Pancreas (tissue), 10 donors: ENCODE measurements around the gene SMIM24. TPM values are rescaled to one million over a fixed set of nuclear protein-coding genes. Genes with fewer than 3 reads are reported as not detected.

Source experiments
- ATAC-seq, 4 donors: fragments of 200-7000 bp; cut with Tn5 transposase; one replicate each; pipeline versions ENCODE4 v1.8.0 to v1.9.1; 2020; ENCODE audit warnings: mild to moderate bottlenecking in 4 of 4, moderate library complexity in 4 of 4
- DNase-seq, 6 donors: peaks; one replicate each; pipeline ENCODE4 v3.0.0-alpha.2; 2020
- FAIRE-seq: peaks from 2 replicates; lab custom pipeline; 2012; peaks lifted over from hg19 to GRCh38; lab: Jason Lieb, UNC
- H3K27ac ChIP-seq, 4 donors: fragments of 200-600 bp; sonication (generic); 1 replicate in 3 of 4; 2 replicates in 1 of 4; pipeline versions ENCODE4 v1.5.0 to v1.8.0; 2020
- H3K27me3 ChIP-seq, 4 donors: fragments of 200-600 bp; one replicate each; pipeline ENCODE4 v1.8.0; 2021
- H3K36me3 ChIP-seq, 3 donors: fragments of 200-600 bp; sonication (generic) in 1 of 3; one replicate each; pipeline versions ENCODE4 v1.5.0 to v1.8.0; 2020 to 2021
- H3K4me1 ChIP-seq, 3 donors: fragments of 200-600 bp; one replicate each; pipeline ENCODE4 v1.8.0; 2021
- H3K4me3 ChIP-seq, 4 donors: fragments of 200-600 bp; sonication (generic) in 2 of 4; one replicate each; pipeline versions ENCODE4 v1.5.0 to v1.8.0; 2020 to 2021
- H3K9me3 ChIP-seq, 4 donors: fragments of 200-600 bp; one replicate each; pipeline ENCODE4 v1.8.0; 2021
- WGBS, 2 donors: extraction: QIAGEN DNeasy Blood & Tissue Kit; methylation state at CpG; one replicate each; pipeline ENCODE4 v1.1.7; 2013; 5-methylcytosine and 5-hydroxymethylcytosine counted together
- intact Hi-C, 3 donors: fragments of 100-400 bp; cut with DNase I; formaldehyde crosslinking; loops; one replicate each; pipeline versions ENCODE4 v1.11.1 to v1.14.2; 2022
- polyA plus RNA-seq, 2 donors: library from polyadenylated mRNA; stranded (reverse); fragments of 200-250 nt; gene quantifications; one replicate each; pipeline ENCODE4 v1.2.3, GENCODE V29; 2013
- total RNA-seq, 6 donors: library from RNA; stranded (reverse); fragmentation: NEBNext Ultra II Directional in 4 of 6; extraction: Animal tissue kit (Norgen Biotek cat#: 25700) in 4 of 6; gene quantifications; one replicate each; pipeline versions ENCODE4 v1.2.1 to v1.2.4, GENCODE V29; 2021 to 2023
- TF ChIP-seq, protein P1 (sequence below), 4 donors: fragments of 200-600 bp; sonication (generic) in 3 of 4; IDR thresholded peaks; one replicate each; pipeline versions ENCODE4 v1.5.0 to v1.8.0; 2021; ENCODE audit warnings: antibody characterized with exemption in 4 of 4
- donor health status: healthy with polysubstance abuse.
- donor health status: DM: no; HTN: no; CAD: no; lungs with moderate emphysema.
- donor health status: DM: no; HTN: no; CAD: no.
- donor health status: control.
- donor health status: control.
- donor health status: Bipolar disorder and iron deficiency.
- donor health status: DM: yes; HTN: yes; CAD: no.
- donor health status: DM: no; HTN: no; CAD: no.
- donor health status: DM: no; HTN: no; CAD: no.
- donor health status: DM: yes; HTN: yes; CAD: no.

SMIM24 gene
- total and polyA plus RNA-seq, 8 donors: 1.2 to 143 (median 4.4) TPM

DNA sequence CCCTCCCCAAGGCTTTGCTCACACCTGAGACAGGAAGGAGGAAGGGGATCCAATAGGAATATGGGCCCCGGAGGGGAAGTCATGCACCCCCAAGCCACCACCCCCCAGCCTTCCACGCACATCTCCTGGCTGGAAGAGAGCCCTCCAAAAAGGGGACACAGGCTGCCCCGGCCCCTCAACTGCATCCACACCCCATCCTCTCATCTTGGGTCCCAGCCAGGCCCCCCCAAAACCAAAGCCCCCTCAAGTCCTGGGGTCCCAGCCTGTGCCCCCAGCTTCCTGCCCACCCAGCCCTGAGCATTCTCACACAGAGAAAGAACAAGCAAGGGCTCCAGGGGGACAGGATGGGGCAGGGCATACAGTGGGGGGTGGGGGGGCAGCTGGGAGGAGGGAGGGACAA lies 12.1 kb downstream of the SMIM24 start:
- H3K4me3 ChIP-seq: no peak overlapping the region
- H3K27me3 ChIP-seq: no peaks in the 10 kb centered on the region
- FAIRE-seq (no peak), DNase-seq (peak in 2 of 6 donors; percentile 23 to 44), ATAC-seq (no peak)
- H3K27ac ChIP-seq: no peak overlapping the region
- TF ChIP-seq, protein P1, sequence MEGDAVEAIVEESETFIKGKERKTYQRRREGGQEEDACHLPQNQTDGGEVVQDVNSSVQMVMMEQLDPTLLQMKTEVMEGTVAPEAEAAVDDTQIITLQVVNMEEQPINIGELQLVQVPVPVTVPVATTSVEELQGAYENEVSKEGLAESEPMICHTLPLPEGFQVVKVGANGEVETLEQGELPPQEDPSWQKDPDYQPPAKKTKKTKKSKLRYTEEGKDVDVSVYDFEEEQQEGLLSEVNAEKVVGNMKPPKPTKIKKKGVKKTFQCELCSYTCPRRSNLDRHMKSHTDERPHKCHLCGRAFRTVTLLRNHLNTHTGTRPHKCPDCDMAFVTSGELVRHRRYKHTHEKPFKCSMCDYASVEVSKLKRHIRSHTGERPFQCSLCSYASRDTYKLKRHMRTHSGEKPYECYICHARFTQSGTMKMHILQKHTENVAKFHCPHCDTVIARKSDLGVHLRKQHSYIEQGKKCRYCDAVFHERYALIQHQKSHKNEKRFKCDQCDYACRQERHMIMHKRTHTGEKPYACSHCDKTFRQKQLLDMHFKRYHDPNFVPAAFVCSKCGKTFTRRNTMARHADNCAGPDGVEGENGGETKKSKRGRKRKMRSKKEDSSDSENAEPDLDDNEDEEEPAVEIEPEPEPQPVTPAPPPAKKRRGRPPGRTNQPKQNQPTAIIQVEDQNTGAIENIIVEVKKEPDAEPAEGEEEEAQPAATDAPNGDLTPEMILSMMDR (IDR thresholded peaks at IDR 0.05): no peak
- H3K9me3 ChIP-seq: no peaks in the 10 kb centered on the region
- peaks cover 0 to 10% (median 2%) of the 10 kb centered on the region in 3 donors for H3K36me3 ChIP-seq
- 90 to 92% methylated on average over 3 of the region's 3 CpGs for WGBS, 2 donors
- no peaks in the 10 kb centered on the region for H3K4me1 ChIP-seq
- intact Hi-C loops: loop anchor here in 1 of 3 donors (5.0 kb wide), 1 partner anchor 146 kb away; no protein-coding TSS in a partner anchor

DNA sequence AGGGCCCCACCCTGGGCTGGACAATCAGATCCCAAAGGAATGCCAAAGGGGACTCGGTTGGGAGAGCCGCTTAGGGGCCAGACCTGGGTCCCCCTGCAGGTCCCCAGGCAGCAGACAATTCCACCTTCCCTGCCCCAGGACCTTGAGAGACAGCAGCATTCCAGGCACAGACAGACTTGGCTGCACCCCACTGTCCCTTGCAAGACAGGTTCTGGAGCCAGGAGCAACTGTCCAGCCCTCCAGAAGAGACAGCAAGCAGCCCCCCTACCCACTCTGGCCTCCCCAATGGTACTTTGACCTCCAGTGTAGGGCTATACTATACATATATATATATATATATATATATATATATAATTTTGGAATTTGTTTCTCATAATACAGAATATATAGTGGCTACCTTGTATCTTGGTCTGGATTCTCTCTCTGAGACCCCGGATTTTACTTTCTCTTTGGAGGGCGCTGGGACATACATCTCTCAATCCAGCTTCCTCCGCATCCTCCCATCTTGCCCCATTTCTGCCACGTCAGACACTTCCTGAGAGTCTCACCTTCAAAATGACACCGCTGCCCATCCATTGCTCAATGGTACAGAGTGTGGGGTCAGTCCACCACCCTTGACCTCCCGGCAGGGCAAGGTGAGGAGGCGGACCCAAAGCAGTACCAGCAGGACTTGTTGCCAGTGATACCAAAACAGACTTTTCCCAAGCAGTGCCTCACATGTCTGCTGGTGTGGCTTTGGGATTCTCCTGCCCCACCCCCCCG lies 12.7 kb downstream of the SMIM24 start:
- no peaks in the 10 kb centered on the region for H3K27me3 ChIP-seq
- H3K27ac ChIP-seq: no peak overlapping the region
- intact Hi-C loops: loop anchor here in 1 of 3 donors (5.0 kb wide), 1 partner anchor 145 kb away; no protein-coding TSS in a partner anchor
- WGBS, 2 donors: 93 to 96% methylated on average over 10 of the region's 10 CpGs
- H3K9me3 ChIP-seq: no peaks in the 10 kb centered on the region
- H3K4me3 ChIP-seq: no peak overlapping the region
- TF ChIP-seq, protein P1 (IDR thresholded peaks at IDR 0.05): no peak
- DNase-seq: peak in 1 of 6 donors; percentile 35
- no peak for FAIRE-seq
- peaks cover 0 to 15% (median 8%) of the 10 kb centered on the region in 3 donors for H3K36me3 ChIP-seq
- ATAC-seq: no peak
- no peaks in the 10 kb centered on the region for H3K4me1 ChIP-seq

DNA sequence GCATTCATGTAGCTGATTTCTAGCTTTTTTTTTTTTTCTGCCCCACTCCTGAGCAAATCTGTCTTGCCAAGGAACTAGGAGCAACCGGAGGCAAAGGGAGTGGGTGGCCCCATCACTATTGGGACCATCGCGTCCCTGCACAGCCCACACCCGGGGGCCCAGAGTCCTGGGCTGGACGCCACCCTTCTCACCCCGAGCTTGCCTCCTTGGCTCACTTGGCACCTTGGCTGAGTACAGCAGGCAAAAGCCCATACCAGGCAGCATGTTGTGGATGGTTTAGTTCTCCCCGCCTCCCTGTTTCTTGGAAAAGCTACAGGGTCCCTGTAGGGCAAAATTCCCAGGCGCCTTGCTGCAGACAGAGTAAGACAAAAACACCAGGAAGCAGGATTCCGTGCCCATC lies 13.7 kb downstream of the SMIM24 start:
- H3K9me3 ChIP-seq: no peaks in the 10 kb centered on the region
- 95 to 98% methylated on average over 9 of the region's 9 CpGs for WGBS, 2 donors
- H3K27ac ChIP-seq: no peak overlapping the region
- no peak overlapping the region for H3K4me3 ChIP-seq
- no peaks in the 10 kb centered on the region for H3K4me1 ChIP-seq
- ATAC-seq: no peak
- H3K27me3 ChIP-seq: no peaks in the 10 kb centered on the region
- TF ChIP-seq, protein P1 (IDR thresholded peaks at IDR 0.05): no peak
- peak in 2 of 6 donors; percentile 15 to 25 for DNase-seq
- H3K36me3 ChIP-seq: peaks cover 3 to 19% (median 11%) of the 10 kb centered on the region in 3 donors
- intact Hi-C loops: loop anchor here in 1 of 3 donors (5.0 kb wide), 1 partner anchor 144 kb away; no protein-coding TSS in a partner anchor
- no peak for FAIRE-seq

DNA sequence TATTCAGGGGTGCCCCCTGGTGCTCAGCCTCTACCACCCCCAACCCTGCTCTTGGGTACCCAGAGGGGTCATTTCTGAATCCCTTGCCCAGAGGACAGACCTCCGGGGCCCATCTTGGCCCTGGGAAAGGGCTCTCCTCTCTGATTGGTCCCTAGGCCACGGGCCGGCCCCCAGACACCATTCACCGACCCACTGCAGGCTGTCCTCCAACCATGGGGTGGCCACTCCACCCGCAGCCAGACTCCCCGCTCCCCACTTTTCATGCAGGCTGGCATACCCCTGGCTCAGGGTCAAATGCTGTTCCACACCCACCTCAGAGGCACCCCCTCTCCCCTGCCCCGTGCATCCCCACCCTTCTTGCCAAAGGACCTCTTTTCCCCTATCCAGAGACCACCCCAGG lies 14.8 kb downstream of the SMIM24 start:
- ATAC-seq (no peak), DNase-seq (peak in 2 of 6 donors; percentile 16 to 22), FAIRE-seq (no peak)
- 91 to 96% methylated on average over 7 of the region's 7 CpGs for WGBS, 2 donors
- Histone ChIP-seq H3K4me3 (no peak overlapping the region), H3K27ac (no peak overlapping the region), H3K27me3 (no peaks in the 10 kb centered on the region), H3K9me3 (no peaks in the 10 kb centered on the region), H3K4me1 (no peaks in the 10 kb centered on the region), H3K36me3 (peaks cover 3 to 19% (median 11%) of the 10 kb centered on the region in 3 donors)
- intact Hi-C loops: loop anchor here in 1 of 3 donors (5.0 kb wide), 1 partner anchor 143 kb away; no protein-coding TSS in a partner anchor
- TF ChIP-seq, protein P1 (IDR thresholded peaks at IDR 0.05): no peak
